Mesenchymal stem cell (in vitro differentiated cells and primary cell): ENCODE data around the gene IL4I1.

Source experiments
- DNase-seq: peaks from one replicate; pipeline ENCODE4 v3.0.0-alpha.2; 2013
- H2AFZ ChIP-seq: one replicate; pipeline ENCODE4 v1.6.1; 2013; ENCODE audit warnings: low read depth, mild to moderate bottlenecking, control low read depth, inconsistent platforms, low read length, moderate library complexity
- H2AK5ac ChIP-seq: 2 replicates; pipeline ENCODE4 v1.6.1; 2013; ENCODE audit warnings: low read length, moderate library complexity, mild to moderate bottlenecking, inconsistent platforms; ENCODE audit not compliant: severe bottlenecking
- H2BK120ac ChIP-seq: one replicate; pipeline ENCODE4 v1.6.1; 2013; ENCODE audit warnings: low read depth, mild to moderate bottlenecking, inconsistent platforms, low read length, moderate library complexity
- H2BK12ac ChIP-seq, 2 experiments: one replicate each; pipeline ENCODE4 v1.6.1; 2013; ENCODE audit warnings: inconsistent platforms in 2 of 2, low read length in 2 of 2, mild to moderate bottlenecking in 2 of 2, moderate library complexity in 2 of 2, control low read depth in 1 of 2
- H2BK15ac ChIP-seq: one replicate; pipeline ENCODE4 v1.6.1; 2013; ENCODE audit warnings: mild to moderate bottlenecking, low read depth, inconsistent platforms; ENCODE audit not compliant: poor library complexity, severe bottlenecking
- H2BK5ac ChIP-seq: 2 replicates; pipeline ENCODE4 v1.6.1; 2013; ENCODE audit warnings: low read depth, mild to moderate bottlenecking, low read length, control low read depth, inconsistent platforms; ENCODE audit not compliant: poor library complexity, severe bottlenecking
- H3K14ac ChIP-seq, 2 experiments: one replicate each; pipeline ENCODE4 v1.6.1; 2013; ENCODE audit warnings: inconsistent platforms in 2 of 2, low read length in 2 of 2, control low read depth in 1 of 2, mild to moderate bottlenecking in 1 of 2, moderate library complexity in 1 of 2
- H3K18ac ChIP-seq, 2 experiments: one replicate each; pipeline ENCODE4 v1.6.1; 2013; ENCODE audit warnings: inconsistent platforms in 2 of 2, low read length in 2 of 2, control low read depth in 1 of 2, low read depth in 1 of 2, mild to moderate bottlenecking in 1 of 2
- H3K23ac ChIP-seq, 2 experiments: one replicate each; pipeline ENCODE4 v1.6.1; 2013; ENCODE audit warnings: inconsistent platforms in 2 of 2, low read length in 2 of 2, mild to moderate bottlenecking in 2 of 2, moderate library complexity in 2 of 2, control low read depth in 1 of 2
- H3K27ac ChIP-seq: 2 replicates; pipeline ENCODE4 v1.5.1; 2013; ENCODE audit warnings: mild to moderate bottlenecking, moderate library complexity, low read length, control low read depth, inconsistent platforms; ENCODE audit not compliant: poor library complexity, severe bottlenecking
- H3K27me3 ChIP-seq, 2 experiments: 2 replicates each; pipeline versions ENCODE4 v1.6.1 to v1.7.0; 2013; ENCODE audit warnings: low read length in 2 of 2, mild to moderate bottlenecking in 2 of 2, moderate library complexity in 2 of 2, control low read depth in 1 of 2, inconsistent platforms in 1 of 2; ENCODE audit not compliant: control insufficient read depth in 1 of 2, insufficient read depth in 1 of 2
- H3K36me3 ChIP-seq, 2 experiments: 2 replicates each; pipeline versions ENCODE4 v1.6.1 to v1.7.0; 2013; ENCODE audit warnings: low read length in 2 of 2, control low read depth in 1 of 2, inconsistent platforms in 1 of 2, low read depth in 1 of 2, mild to moderate bottlenecking in 1 of 2; ENCODE audit not compliant: insufficient read depth in 2 of 2, control insufficient read depth in 1 of 2
- H3K4ac ChIP-seq, 2 experiments: one replicate each; pipeline ENCODE4 v1.6.1; 2013; ENCODE audit warnings: inconsistent platforms in 2 of 2, low read length in 2 of 2, mild to moderate bottlenecking in 2 of 2, moderate library complexity in 2 of 2, control low read depth in 1 of 2, low read depth in 1 of 2
- H3K4me1 ChIP-seq: 2 replicates; pipeline ENCODE4 v1.6.1; 2013; ENCODE audit warnings: low read depth, low read length, control low read depth; ENCODE audit not compliant: control insufficient read depth, insufficient read depth
- H3K4me2 ChIP-seq: 2 replicates; pipeline ENCODE4 v1.6.1; 2013; ENCODE audit warnings: low read length, mild to moderate bottlenecking, inconsistent platforms; ENCODE audit not compliant: poor library complexity, severe bottlenecking
- H3K4me3 ChIP-seq, 2 experiments: 2 replicates each; pipeline versions ENCODE4 v1.5.1 to v1.7.0; 2013; ENCODE audit warnings: low read length in 2 of 2, mild to moderate bottlenecking in 2 of 2, control low read depth in 1 of 2, low read depth in 1 of 2; ENCODE audit not compliant: insufficient read depth in 1 of 2
- H3K79me1 ChIP-seq: replicated peaks from 2 replicates; pipeline ENCODE4 v1.6.1; 2013; ENCODE audit warnings: mild to moderate bottlenecking, control low read depth, low read length, inconsistent platforms; ENCODE audit not compliant: poor library complexity, severe bottlenecking
- H3K9ac ChIP-seq: 2 replicates; pipeline ENCODE4 v1.7.0; 2013; ENCODE audit warnings: mild to moderate bottlenecking, low read length, moderate library complexity
- H3K9me3 ChIP-seq: 2 replicates; pipeline ENCODE4 v1.7.0; 2013; ENCODE audit warnings: mild to moderate bottlenecking, low read length; ENCODE audit not compliant: control insufficient read depth
- H4K8ac ChIP-seq: one replicate; pipeline ENCODE4 v1.6.1; 2013; ENCODE audit warnings: inconsistent platforms, mild to moderate bottlenecking, low read length, moderate library complexity
- H4K91ac ChIP-seq: one replicate; pipeline ENCODE4 v1.6.1; 2013; ENCODE audit warnings: mild to moderate bottlenecking, low read length, inconsistent platforms
- WGBS: methylation state at CpG from one replicate; pipeline ENCODE4 v1.1.7; 2013; ENCODE audit warnings: mixed read lengths; 5-methylcytosine and 5-hydroxymethylcytosine counted together

IL4I1 gene

DNA sequence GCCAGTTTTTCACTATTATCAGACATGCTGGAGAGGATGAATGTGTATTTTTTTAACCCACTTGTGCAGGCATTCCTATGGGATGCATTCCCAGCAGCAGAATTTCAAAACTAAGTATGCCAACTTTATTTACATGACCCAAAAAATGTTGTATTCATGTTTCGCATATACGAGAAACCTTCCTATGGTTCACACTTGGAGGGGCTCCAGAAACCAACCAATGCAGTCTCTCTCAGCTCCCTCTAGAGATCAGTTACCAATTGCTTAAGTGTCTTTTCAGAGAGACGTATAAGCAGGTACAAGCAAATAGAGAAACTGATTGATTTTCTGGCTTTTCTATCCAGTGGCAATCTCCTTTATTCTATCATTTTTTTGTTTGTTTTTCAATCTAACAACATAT is 51.3 kb downstream of the IL4I1 start:
- H4K8ac ChIP-seq = no peak overlapping the region
- DNase-seq = no peak
- no peak overlapping the region for H3K9ac ChIP-seq
- H2AFZ ChIP-seq = no peak overlapping the region
- peaks cover 10 to 11% of the 10 kb centered on the region in 2 experiments for H3K36me3 ChIP-seq
- no peak overlapping the region for H3K4ac ChIP-seq
- H3K79me1 ChIP-seq = peaks cover 21% of the 10 kb centered on the region
- H3K4me3 ChIP-seq = no peak overlapping the region
- no peak overlapping the region for H2BK120ac ChIP-seq
- no peak overlapping the region for H2BK5ac ChIP-seq
- H3K27me3 ChIP-seq = no peaks in the 10 kb centered on the region
- no peak overlapping the region for H2AK5ac ChIP-seq
- no peak overlapping the region for H2BK15ac ChIP-seq
- no peak overlapping the region for H3K23ac ChIP-seq
- H3K27ac ChIP-seq = no peak overlapping the region
- H2BK12ac ChIP-seq = no peak overlapping the region
- 97% methylated on average over 2 of the region's 3 CpGs for WGBS
- no peak overlapping the region for H3K4me2 ChIP-seq
- H3K14ac ChIP-seq = no peak overlapping the region
- no peaks in the 10 kb centered on the region for H3K9me3 ChIP-seq
- H4K91ac ChIP-seq = no peak overlapping the region
- no peak overlapping the region for H3K18ac ChIP-seq
- H3K4me1 ChIP-seq = peaks cover 10% of the 10 kb centered on the region

DNA sequence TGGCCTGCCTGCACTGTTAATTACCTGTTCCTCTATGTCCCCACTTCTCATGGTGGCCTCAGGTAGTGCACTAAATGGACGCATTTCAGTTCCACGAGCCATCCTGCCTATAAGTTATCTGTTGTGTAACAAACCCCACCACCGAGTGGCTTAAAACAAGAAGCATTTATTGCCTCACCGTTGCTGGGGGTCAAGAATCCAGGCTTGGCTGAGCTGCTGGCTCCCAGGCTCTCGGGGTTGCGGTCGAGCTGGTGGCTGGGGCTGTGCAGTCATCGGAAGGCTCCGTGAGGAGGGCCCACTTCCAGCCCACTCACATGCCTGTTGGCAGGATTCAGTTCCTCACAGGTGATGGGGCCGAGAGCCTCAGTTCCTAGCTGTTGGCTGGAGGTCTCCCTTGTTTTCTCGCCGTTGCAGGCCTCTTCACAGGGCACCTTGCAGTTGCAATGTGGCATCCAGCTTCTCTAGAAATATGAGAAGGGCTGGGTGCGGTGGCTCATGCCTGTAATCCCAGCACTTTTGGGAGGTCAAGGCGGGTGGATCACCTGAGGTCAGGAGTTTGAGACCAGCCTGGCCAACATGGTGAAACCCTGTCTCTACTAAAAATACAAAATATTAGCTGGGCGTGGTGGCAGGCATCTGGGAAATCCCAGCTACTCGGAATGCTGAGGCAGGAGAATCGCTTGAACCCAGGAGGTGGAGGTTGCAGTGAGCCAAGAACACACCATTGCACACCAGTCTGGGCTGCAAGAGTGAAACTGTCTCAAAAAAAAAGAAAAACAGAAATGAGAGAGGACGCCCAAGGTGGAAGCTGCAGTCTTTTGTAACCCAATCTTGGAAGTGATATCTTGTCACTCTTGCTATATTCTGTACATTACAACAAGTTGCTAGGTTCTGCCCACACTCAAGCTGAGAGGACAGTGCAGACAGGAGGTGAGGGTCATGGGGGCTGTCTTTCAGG is 52.3 kb downstream of the IL4I1 start:
- no peak overlapping the region for H3K23ac ChIP-seq
- H3K4me1 ChIP-seq = peaks cover 6% of the 10 kb centered on the region
- no peak overlapping the region for H3K9ac ChIP-seq
- H2BK12ac ChIP-seq = no peak overlapping the region
- H3K18ac ChIP-seq = no peak overlapping the region
- no peak overlapping the region for H3K27ac ChIP-seq
- peaks cover 19 to 21% of the 10 kb centered on the region in 2 experiments for H3K36me3 ChIP-seq
- H2BK120ac ChIP-seq = no peak overlapping the region
- no peak for DNase-seq
- H3K9me3 ChIP-seq = no peaks in the 10 kb centered on the region
- H3K27me3 ChIP-seq = no peaks in the 10 kb centered on the region
- H2AK5ac ChIP-seq = no peak overlapping the region
- no peak overlapping the region for H3K4me3 ChIP-seq
- H3K4ac ChIP-seq = no peak overlapping the region
- WGBS = 92% methylated on average over 17 of the region's 18 CpGs
- H3K14ac ChIP-seq = no peak overlapping the region
- H2BK5ac ChIP-seq = no peak overlapping the region
- H2BK15ac ChIP-seq = no peak overlapping the region
- no peak overlapping the region for H4K91ac ChIP-seq
- H3K4me2 ChIP-seq = no peak overlapping the region
- peaks cover 16% of the 10 kb centered on the region for H3K79me1 ChIP-seq
- no peak overlapping the region for H4K8ac ChIP-seq
- no peak overlapping the region for H2AFZ ChIP-seq

DNA sequence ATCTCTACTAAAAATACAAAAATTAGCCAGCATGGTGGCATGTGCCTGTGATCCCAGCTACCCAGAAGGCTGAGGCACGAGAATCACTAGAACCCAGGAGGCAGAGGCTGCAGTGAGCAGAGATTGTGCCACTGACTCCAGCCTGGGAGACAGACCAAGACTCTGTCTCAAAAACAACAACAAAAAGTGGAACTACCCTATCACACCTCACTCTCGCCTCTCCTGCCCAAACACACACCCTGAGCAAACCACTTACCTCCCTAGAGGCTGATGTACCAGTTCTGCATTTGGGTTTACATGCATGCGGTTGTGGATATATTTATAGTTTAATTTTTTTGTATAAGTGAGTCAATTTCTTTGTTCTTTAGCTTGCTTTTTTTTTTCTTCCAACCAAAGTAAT is 53.4 kb downstream of the IL4I1 start:
- H3K27me3 ChIP-seq = no peaks in the 10 kb centered on the region
- no peak overlapping the region for H3K4me3 ChIP-seq
- no peak overlapping the region for H3K4ac ChIP-seq
- H2AFZ ChIP-seq = no peak overlapping the region
- H3K9ac ChIP-seq = no peak overlapping the region
- no peak overlapping the region for H4K8ac ChIP-seq
- H3K79me1 ChIP-seq = peaks cover 15% of the 10 kb centered on the region
- H2BK120ac ChIP-seq = no peak overlapping the region
- H3K14ac ChIP-seq = no peak overlapping the region
- no peak for DNase-seq
- H2BK12ac ChIP-seq = no peak overlapping the region
- H2BK15ac ChIP-seq = no peak overlapping the region
- H3K9me3 ChIP-seq = no peaks in the 10 kb centered on the region
- no peak overlapping the region for H3K18ac ChIP-seq
- H3K36me3 ChIP-seq = peaks cover 28 to 30% of the 10 kb centered on the region in 2 experiments
- H3K23ac ChIP-seq = no peak overlapping the region
- no peak overlapping the region for H3K4me2 ChIP-seq
- H3K4me1 ChIP-seq = peaks cover 3% of the 10 kb centered on the region
- H2AK5ac ChIP-seq = no peak overlapping the region
- no peak overlapping the region for H4K91ac ChIP-seq
- H2BK5ac ChIP-seq = no peak overlapping the region
- H3K27ac ChIP-seq = no peak overlapping the region
- WGBS = 100% methylated on average over 2 of the region's 3 CpGs

DNA sequence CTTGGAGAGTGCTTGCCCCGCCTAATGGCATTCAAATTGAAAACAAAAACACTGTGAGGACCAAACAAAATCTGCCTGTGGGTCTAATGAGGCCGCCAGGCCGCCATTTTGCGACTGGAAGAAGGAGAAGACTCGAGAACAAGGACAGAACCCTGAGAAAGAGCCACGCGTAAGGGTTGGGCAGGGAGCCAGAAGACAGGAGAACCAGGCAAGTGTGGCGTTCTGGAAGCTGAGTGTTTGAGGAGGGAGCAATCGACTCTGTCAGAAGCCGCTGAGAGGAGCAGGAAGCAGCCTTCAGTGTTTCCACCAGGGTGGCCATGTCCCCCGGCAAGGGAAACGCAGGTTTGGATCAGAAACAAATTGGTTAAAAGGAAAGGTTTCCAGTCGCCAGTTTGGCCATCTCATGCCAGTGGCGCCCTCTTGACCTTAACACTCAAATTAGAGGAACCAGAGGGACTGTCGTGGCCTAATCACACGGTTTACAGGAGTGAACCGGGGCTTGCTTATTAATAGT is 55.9 kb downstream of the IL4I1 start:
- Histone ChIP-seq H3K79me1 (peaks cover 15% of the 10 kb centered on the region), H2BK15ac (no peak overlapping the region), H3K9ac (no peak overlapping the region), H3K23ac (no peak overlapping the region), H2AFZ (no peak overlapping the region), H2BK120ac (no peak overlapping the region), H3K14ac (no peak overlapping the region), H3K4me3 (no peak overlapping the region), H2AK5ac (no peak overlapping the region), H3K9me3 (no peaks in the 10 kb centered on the region), H4K8ac (no peak overlapping the region), H3K4me1 (peaks cover 16% of the 10 kb centered on the region), H3K18ac (no peak overlapping the region), H2BK12ac (no peak overlapping the region), H2BK5ac (no peak overlapping the region), H3K4me2 (no peak overlapping the region), H3K27me3 (no peaks in the 10 kb centered on the region), H3K36me3 (peaks cover 50 to 55% of the 10 kb centered on the region in 2 experiments), H4K91ac (no peak overlapping the region), H3K27ac (no peak overlapping the region), H3K4ac (no peak overlapping the region)
- WGBS = 94% methylated on average over 16 of the region's 17 CpGs
- no peak for DNase-seq
